Right ventricle myocardium inferior (tissue), 1 donor: ENCODE data around the gene FOXRED1. TPM values are rescaled to one million over a fixed set of nuclear protein-coding genes. Genes with fewer than 3 reads are reported as not detected.

Experiments
- ATAC-seq: fragments of 200-7000 bp; cut with Tn5 transposase; one replicate; pipeline ENCODE4 v1.9.1; 2020; ENCODE audit warnings: mild to moderate bottlenecking, moderate library complexity
- DNase-seq: peaks from one replicate; pipeline ENCODE4 v3.0.0; 2021; ENCODE audit errors: missing footprints
- intact Hi-C: fragments of 100-400 bp; cut with DNase I; formaldehyde crosslinking; loops from one replicate; pipeline ENCODE4 v1.11.0; 2022
- total RNA-seq: library from RNA; stranded (reverse); fragmentation: NEBNext Ultra II Directional; extraction: Animal tissue kit (Norgen Biotek cat#: 25700); gene quantifications from one replicate; pipeline ENCODE4 v1.2.1, GENCODE V29; 2021
- donor health status: DM: no; HTN: yes; CAD: no; lungs with severe emphysema.

The FOXRED1 gene
- total RNA-seq, 1 donor from 2014 or later: 31.6 TPM

DNA sequence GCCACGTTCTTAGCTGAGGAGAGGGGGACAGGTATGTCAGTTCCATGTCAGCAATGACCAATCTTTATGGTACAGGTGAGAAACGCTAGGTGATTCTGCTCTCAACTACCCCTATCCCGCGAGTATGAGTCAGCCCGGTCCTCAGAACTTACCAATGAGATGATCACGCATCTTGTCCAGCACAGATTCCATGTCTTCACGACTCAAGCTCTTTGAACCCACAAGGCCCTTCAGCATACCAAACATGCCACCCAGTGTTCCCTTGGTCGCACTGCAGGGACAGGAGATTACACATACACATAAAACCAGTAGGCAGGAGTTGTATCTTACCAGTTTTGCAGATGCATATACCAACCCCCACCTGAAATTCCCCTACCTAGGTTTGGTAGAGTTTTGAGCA lies 3.1 kb upstream of the FOXRED1 start:
- intact Hi-C loops: loop anchor here (5.0 to 10.0 kb wide), 2 partner anchors 36 to 361 kb away; partner anchors contain the start of genes DCPS, DDX25 and PUS3
- no peak for DNase-seq
- ATAC-seq: no peak

DNA sequence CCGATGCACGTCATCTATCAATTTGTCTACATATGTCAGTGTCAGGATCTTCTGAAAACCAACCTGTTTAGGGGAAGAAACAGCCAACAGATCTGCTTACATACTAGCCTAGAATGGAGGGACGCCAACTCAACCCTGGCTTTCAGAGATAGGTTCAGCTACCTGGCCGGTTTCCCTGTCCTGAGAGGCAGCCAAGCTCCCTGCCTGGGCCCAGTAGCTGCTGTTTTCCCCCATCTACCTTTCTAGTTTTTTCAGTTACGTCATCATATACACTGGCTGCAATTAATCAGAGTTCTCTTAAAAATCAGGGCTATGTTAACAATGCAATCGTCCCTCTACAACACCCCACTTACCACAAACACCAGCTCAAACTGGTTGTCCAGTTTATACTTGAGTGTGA lies 1.3 kb upstream of the FOXRED1 start:
- intact Hi-C loops: loop anchor here (2.0 to 10.0 kb wide), 3 partner anchors 35 to 363 kb away; partner anchors contain the start of genes DCPS, DDX25, FAM118B and PUS3
- no peak for DNase-seq
- ATAC-seq: no peak

DNA sequence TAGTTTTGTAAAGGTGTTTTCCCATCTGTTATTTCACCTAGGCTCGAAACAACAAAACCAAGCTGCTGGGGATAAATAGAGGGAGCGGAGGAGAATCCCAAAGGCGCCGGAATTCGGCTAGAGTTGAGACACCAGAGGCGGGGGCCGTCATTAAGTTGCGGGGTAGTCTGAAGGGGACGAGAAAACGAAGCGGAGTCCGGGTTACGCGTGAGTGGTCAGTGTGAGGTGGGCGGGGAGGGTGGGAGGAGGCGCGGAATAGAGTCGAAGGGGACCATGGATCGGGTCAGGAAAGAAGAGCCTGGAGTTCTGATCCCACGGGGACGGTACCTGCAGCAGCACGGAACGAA lies 620 bp upstream of the FOXRED1 start:
- ATAC-seq: no peak
- no peak for DNase-seq
- intact Hi-C loops: loop anchor here (2.0 to 10.0 kb wide), 3 partner anchors 34 to 364 kb away; partner anchors contain the start of genes DCPS, DDX25, FAM118B and PUS3

DNA sequence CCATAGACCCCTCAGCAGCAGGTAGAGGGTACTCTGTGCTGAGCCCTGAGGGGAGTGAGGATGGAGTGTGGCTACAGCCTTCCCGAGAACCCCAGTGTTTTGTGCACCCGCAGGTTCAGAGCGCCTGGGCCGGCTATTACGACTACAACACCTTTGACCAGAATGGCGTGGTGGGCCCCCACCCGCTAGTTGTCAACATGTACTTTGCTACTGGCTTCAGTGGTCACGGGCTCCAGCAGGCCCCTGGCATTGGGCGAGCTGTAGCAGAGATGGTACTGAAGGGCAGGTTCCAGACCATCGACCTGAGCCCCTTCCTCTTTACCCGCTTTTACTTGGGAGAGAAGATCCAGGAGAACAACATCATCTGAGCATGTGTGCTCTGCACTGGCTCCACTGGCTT lies 8.4 kb downstream of the FOXRED1 start:
- ATAC-seq (no peak), DNase-seq (no peak)
- intact Hi-C loops: no loop called here

DNA sequence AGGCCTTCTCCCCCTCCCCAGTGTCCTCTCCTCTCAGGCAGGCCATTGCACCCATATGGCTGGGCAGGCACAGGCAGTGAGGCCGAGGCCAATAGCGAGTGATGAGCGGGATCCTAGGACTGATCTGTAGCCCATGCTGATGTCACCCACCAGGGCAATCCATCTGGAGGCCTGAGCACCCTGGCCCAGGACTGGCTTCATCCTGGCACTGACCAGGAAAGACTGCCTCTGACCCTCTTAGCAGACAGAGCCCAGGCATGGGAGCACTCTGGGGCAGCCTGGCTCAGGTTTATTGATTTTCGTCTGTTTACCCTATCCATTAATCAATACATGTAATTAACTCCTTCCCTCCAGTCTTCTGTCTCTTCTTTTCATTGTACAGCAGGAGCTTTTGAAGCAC lies 8.8 kb downstream of the FOXRED1 start:
- ATAC-seq (no peak), DNase-seq (no peak)
- intact Hi-C loops: no loop called here

DNA sequence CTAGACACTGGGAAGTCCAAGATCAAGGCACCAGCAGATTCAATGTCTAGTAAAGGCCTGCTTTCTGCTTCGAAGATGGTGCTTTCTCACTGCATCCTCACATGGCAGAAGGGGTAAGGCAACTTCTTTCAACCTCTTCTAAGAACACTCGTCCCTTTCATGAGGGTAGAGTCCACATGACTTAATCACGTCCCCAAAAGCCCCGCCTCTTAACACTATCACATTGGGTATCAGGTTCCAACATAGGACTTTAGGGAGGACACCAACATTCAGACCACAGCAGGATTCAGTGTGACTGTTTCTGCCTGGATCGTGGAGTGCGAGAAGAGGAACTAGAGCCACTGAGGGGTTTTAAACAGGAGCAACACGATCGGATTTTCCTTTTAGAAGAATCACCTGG lies 10.2 kb downstream of the FOXRED1 start:
- intact Hi-C loops: no loop called here
- DNase-seq (no peak), ATAC-seq (no peak)

DNA sequence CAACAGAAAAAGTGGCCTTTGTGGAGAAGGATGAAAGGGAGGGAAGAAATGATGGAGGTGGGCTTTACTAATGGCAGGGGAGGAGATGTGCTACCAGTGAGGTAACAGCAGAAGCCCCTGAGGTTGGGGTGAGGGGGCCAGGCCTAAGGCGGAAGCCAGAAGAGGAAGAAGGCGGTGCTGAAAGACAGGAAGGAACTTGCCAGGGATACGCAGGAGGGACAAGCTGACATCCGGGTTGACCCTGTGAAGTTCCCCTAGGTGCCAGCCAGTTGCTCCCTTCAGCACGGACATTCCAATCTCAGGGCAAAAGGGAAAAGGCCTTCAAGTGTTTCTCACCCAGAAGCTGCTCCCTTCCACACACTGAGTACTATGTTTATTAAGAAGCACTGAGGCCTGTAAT lies 11.6 kb downstream of the FOXRED1 start:
- no peak for ATAC-seq
- DNase-seq: no peak
- intact Hi-C loops: no loop called here

DNA sequence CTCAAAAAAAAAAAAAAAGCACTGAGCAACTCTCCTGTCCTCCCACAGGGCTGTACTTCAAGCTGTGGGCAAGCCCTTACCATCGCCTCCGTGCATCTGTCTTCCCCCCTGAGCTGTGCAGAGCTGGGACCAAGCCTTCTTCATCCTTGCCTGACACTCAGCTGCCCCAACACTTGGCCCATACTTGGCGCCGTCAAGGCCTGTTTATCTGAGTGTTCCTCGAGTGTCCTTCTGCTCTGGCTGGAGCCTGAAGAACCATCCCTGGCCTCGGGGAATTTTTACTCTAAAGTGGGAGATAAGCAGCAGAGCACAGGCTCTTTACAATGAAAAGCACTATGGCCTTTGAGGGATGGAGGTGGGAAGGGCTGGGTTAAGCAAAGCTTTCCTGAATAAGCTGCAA lies 12.3 kb downstream of the FOXRED1 start:
- intact Hi-C loops: no loop called here
- DNase-seq: no peak
- ATAC-seq: no peak

DNA sequence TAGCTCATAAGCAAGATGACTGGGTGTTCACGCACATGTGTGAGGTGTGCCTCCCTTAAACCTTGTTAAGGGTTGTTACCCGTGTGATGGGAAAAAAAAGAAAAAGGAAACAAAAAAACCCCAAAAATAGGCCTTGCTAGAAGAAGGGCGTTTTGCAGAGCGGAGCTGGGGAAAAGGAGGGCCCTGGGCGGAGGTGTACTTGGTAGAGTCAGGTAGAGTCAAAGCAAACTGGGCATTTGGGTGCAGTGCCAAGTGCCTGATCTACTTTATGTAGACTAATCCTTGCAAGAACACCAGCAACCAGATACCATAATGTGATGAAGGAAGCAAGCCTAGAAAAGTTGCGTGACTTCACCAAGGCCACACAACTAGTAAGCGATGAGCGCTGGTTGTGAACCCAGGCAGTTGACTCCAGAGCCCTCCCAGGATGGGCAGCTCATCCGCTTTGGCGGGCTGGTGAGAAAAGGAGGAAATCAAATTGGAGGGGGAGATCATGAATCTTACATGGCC lies 12.8 kb downstream of the FOXRED1 start:
- ATAC-seq (no peak), DNase-seq (no peak)
- intact Hi-C loops: no loop called here

DNA sequence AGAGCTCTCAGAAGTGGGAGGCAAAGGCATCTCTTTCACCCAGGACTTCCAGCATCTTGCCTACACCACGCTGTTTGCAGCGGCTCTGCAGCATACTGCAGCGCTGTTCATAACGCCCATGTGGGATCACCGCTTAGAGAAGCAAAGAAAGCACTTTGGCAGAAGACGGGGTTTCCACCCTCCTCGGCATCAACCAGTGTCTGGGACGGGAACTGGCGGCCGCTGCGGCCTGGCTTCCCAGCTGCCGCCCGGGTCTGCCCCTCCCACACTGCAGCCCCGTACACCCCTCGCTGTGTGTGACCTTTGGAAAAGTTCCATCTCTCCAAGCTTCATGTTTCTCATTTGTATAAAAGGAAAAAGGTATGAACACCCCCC lies 13.4 kb downstream of the FOXRED1 start:
- intact Hi-C loops: no loop called here
- peak; percentile 80 for DNase-seq
- ATAC-seq: peak; percentile 84

DNA sequence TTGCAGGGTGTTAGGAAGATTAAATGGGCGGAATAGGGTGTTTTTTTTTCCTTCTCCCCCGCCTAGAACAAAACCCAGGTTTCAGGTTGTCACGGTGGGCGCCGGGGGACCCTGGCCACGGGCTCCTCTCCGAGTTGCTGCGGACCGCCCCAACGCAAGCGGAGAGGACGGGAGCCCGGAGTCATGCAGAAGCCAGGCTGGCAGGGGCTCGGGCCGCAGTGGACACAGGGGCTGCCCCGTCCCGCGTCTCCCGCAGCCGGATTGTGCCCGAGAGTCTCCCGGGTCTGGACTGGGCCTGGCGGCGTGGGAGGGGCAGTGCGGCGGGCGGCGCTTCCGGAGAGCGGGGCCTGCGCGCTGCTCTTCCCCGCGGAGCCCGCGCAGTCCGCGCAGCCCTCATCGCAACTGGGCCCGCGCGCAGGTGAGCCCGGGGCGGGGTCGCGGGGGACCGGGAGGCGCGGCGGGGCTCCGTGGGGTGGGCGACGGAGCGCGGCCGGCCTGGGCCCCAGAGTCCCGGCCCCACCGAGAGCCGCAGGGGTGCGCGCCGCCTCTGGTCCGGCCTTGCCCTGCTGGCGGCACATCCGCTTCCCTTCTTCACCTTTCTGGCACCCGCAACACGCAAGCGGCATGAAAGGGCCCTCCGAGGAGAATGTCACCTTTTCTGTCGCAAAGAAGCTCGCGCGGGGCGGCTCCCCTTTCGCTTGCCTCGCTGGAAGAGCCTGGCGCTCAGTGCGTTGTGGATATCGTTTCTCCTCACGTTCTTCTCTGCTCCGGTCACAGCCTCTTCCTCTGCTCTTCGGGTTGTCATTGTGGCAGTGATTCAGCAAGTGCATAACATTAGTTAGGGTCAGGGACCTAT lies 14.0 kb downstream of the FOXRED1 start, which contains the start of gene TIRAP:
TSS of gene TIRAP (plus strand) at position 358 of the 856 bp plus-strand sequence. CDS start 7,802 bp downstream, outside the sequence.
- intact Hi-C loops: no loop called here
- DNase-seq: peak; percentile 91
- ATAC-seq: peak; percentile 94

DNA sequence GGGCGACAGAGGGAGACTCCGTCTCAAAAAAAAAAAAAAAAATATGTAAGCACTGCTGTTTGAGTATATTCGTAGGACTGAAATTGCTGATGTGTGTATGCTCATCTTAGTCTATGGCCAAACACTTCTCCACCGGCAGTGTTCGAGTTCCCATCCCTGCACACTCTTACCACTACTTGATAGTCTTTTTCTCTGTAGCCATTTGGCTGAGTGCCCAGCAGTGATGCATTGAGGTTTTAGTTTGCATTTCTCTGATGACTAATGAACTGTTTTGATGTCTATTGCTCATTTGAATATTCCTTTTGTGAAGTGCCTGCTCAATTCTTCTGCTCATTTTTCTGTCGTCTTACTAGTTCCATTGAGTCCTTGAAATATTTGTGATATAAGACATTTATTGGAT lies 15.9 kb downstream of the FOXRED1 start:
- no peak for ATAC-seq
- no peak for DNase-seq
- intact Hi-C loops: no loop called here

DNA sequence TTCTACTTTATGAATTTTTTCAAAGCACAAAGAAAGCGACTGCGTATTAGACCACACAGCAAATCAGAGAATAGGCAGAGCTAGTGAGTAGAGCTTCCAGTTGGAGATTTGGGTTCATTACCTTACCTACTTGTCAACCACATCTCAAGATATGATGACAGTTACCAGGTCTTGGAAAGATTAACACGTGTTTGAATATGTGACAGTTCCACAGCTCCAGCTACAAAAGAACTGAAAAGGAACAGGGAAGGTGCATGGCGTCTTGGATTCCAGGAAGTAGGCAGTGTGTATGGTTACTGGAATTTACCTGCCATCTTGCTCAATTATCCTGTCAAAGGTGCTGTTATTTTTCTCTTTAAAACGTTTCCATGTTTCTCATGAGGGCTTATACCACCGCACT lies 19.3 kb downstream of the FOXRED1 start:
- intact Hi-C loops: no loop called here
- ATAC-seq: no peak
- DNase-seq: no peak

DNA sequence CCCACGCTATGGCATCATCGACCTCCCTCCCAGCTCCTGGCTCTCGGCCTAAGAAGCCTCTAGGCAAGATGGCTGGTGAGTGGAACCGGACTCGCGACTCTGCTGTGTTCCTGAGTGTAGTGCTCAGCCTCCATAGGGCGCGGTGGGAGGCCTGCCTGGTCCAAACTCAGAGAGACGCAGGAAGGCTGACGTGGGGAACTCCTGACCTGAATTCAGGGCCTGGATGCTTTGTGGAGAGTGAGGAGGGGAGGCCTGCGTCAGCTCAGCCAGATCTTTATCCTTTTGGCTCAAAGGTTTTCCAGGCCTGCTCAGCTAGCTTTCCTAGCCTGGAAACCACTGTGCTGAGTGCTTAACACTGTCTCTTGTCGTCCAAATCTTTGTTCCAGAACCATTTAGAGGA lies 21.9 kb downstream of the FOXRED1 start:
- intact Hi-C loops: no loop called here
- ATAC-seq (no peak), DNase-seq (no peak)

DNA sequence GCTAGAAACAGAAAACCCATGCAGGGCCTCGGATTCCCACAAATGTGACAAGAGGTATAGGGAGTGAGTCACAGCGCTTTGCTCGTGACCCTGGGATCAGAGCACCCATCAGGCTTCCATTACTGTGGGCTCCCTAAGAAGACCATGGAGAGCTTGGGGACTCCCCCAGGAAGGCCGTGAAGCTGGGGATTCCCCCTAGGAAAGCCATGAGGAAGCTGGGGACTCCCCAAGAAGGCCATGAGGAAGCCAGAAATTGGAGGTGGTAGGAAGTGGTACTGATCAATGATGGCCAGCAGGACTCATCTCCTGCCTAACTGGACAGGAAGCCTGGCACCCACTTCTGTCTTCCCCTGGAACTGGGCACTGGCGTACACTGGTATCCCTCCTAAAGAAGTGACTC lies 24.8 kb downstream of the FOXRED1 start:
- DNase-seq: no peak
- ATAC-seq: no peak
- intact Hi-C loops: no loop called here

DNA sequence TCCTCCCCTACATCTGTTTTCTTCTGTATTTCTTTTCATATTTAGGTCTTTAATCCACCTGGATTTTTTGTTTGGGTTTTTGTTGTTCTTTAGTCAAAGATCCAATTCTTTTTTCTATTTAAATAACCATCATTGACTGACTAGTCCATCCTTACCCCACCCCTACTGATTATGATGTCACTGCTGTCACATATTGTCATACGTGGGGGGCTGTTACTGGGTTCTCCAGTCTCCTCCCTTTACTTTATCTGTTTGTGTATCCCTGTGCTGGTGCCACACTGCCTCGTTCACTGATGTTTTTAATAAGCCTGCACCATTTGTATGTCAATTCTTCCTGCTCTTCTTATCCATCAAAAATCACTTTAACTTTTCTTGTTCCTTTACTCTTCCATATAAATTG lies 28.1 kb downstream of the FOXRED1 start:
- intact Hi-C loops: no loop called here
- DNase-seq: no peak
- no peak for ATAC-seq

DNA sequence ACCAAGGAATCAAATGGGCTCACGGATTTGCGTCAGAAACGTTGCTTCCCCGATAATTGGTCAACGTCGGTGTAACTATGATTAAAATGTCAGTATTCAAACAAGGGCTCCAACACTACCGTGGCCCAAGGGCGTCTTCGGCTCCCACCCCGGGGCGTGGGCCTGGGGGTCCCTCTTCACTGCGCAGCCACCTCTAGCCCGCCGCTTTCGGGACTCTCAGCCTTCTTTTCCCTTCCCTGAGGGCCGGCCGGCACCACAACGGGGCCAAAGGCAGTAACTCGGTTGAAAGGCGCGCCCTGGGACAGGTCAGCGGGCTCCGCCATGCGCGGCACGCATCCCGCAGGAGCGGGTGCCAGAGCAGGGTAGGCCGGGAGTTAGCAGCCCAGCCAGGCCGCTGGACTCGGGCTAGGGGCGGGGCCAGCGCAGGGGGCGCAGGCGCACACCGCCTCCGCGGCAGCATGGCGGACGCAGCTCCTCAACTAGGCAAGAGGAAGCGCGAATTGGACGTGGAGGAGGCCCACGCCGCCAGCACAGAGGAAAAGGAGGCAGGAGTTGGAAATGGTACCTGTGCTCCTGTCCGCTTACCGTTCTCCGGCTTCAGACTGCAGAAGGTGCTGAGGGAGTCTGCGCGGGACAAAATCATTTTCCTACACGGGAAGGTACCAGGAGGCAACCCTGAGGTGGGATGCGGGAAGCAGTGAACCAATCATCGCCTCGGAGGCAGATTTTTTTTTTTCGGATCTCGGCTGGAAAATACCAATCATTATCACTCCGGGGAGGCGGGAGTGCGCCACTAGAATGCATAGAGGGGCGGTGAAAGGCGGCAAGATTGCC lies 34.9 kb downstream of the FOXRED1 start, which contains the start of gene DCPS:
TSS of gene DCPS (plus strand) at position 438 of the 834 bp plus-strand sequence. CDS start at position 459, 21 bp downstream.
- intact Hi-C loops: loop anchor here (5.0 to 10.0 kb wide), 2 partner anchors 37 to 1041 kb away; partner anchors contain the start of genes FOXRED1 and SRPRA
- peak; percentile 99 for ATAC-seq
- DNase-seq: peak; percentile 97

DNA sequence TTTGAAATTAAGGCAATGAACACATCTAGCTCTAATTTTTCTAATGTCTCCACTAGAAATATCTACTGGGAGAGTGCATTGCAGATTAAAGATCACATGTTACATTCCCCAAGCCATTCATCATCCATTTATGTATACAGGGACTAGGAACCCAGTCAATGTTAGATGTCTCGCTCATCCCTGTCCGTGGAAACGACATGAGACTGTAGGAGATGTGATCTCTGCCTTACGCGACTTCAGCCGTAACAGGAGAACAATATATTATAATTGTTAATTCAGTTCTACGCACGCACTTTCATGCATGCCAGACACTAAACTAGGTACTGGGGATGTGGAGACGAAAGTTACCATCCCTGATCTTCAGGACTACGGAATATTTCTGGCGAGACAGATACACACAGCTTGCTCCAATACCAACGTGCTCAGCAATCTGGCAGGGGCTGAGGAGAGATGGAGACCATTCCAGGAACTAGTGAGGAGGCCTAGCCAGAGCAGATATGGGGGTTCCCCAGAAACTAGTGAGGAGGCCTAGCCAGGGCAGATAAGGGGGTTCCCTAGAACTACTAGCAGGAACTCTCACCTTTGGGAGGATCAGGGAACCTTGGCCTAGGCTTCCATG lies 35.6 kb downstream of the FOXRED1 start:
- ATAC-seq: no peak
- DNase-seq: no peak
- intact Hi-C loops: loop anchor here (5.0 to 10.0 kb wide), 3 partner anchors 37 to 1040 kb away; partner anchors contain the start of genes FOXRED1 and SRPRA

DNA sequence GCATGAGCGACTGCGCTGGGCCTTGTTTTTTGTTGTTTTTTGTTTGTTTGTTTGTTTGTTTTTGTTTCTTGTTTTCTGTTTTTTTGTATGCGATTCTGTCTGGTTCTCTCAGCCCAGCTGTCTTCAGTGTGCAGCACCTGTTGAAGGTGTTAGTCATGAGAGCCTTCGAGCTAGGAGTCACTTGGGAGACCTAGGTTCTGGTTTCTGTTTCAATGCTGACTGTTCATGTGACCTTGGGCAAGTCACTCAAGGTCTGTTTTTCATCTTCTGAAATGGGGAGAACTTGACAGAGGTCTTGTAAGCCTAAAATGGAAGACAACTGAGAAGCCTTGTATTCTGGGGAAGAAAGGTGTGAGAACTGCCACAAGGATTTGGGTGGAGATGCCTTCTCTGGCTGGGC lies 36.7 kb downstream of the FOXRED1 start:
- intact Hi-C loops: loop anchor here (5.0 to 10.0 kb wide), 2 partner anchors 687 to 1039 kb away; no protein-coding TSS in a partner anchor
- DNase-seq: no peak
- ATAC-seq: no peak
